Measurements from ENCODE around the gene ERH.

The ERH gene

DNA sequence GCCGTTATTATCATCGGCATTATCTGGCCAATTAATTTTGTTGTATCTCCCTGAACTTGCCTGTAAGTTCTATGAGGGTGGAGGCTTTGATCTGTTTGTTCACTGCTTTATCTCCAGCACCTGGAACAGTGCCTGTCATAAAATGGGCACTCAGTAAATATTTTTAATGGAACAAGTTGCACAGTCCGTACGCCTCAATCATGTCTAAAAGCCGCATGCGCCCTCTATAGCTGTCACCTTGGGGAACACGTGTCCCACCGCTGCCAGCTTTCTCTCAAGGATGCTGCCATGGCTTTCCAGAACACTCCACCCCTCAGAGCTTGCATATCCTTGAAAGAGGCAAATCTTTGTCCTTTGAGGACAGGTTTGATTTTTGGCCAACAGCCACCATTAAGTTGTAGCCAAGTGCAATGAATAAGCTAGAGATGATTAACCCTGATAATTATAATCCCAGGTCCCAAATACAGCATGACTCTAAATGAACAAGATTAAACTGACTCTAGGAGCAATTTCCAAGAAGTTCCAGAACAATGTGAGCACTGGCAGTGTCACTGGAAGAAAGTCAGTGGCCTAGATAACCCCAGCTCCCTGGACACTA, 55.1 kb downstream of the ERH start:
- Histone ChIP-seq H3K4me3 (ENCODE audit: low read depth, low read length) (no peak overlapping the region), H3K36me3 (ENCODE audit: control insufficient read depth, insufficient read depth, low read length) (no peaks in the 10 kb centered on the region), H3K4me1 (ENCODE audit: control insufficient read depth, insufficient read depth, low read length) (peaks cover 8% of the 10 kb centered on the region; the same call in 1 of the 2 replicates), H3K27ac (ENCODE audit: low read depth, low read length) (no peak overlapping the region), H3K9me3 (ENCODE audit: control insufficient read depth, insufficient read depth, low read depth, low read length) (no peaks in the 10 kb centered on the region), H3K9ac (ENCODE audit: low read length) (no peak overlapping the region), H3K27me3 (ENCODE audit: control insufficient read depth, insufficient read depth, low read length) (no peaks in the 10 kb centered on the region; the same call in 1 of the 2 replicates)

DNA sequence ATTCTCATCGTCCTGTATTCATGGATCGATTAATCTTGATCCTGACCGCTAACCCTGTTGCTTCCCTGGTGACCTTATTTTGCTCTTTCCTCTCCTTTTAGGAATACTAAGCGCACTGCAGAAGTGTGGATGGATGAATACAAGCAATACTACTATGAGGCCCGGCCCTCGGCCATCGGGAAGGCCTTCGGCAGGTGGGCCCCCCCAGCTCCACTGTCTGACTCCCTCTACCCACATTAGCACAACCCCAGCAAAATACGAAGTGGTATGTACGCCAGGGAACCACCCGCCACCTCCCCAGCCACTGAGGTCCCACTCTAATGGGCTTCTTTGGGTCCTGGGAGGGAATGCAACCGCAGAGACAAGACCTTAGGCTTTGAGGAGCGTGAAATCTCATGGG, 58.7 kb downstream of the ERH start:
- Histone ChIP-seq H3K9me3 (ENCODE audit: control insufficient read depth, insufficient read depth, low read depth, low read length) (no peaks in the 10 kb centered on the region), H3K4me3 (ENCODE audit: low read depth, low read length) (no peak overlapping the region), H3K4me1 (ENCODE audit: control insufficient read depth, insufficient read depth, low read length) (no peaks in the 10 kb centered on the region; the same call in 1 of the 2 replicates), H3K27ac (ENCODE audit: low read depth, low read length) (no peak overlapping the region), H3K36me3 (ENCODE audit: control insufficient read depth, insufficient read depth, low read length) (no peaks in the 10 kb centered on the region), H3K27me3 (ENCODE audit: control insufficient read depth, insufficient read depth, low read length) (no peaks in the 10 kb centered on the region), H3K9ac (ENCODE audit: low read length) (no peak overlapping the region)

DNA sequence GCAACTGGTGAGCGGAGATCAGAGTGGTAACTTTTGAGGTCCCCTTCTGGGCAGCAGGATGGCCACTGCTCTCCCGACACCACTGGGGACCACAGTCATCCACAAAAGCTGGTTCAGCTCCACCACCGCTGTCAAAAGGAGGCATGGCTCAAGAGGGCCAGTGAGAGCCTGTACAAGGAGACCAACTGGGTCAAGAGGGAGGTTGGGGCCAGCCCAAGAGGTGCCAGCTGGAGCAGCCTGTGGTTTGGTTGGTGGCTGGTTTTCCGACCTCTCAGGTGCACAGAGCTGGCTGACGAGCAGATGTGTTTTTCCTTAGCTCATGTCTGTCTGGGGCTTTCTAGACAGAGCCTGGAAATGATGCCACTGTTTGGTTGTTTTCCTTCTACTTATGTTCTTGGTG, 60.1 kb downstream of the ERH start:
- H3K9ac ChIP-seq (ENCODE audit: low read length): no peak overlapping the region
- H3K4me3 ChIP-seq (ENCODE audit: low read depth, low read length): no peak overlapping the region
- no peaks in the 10 kb centered on the region for H3K36me3 ChIP-seq (ENCODE audit: control insufficient read depth, insufficient read depth, low read length)
- no peaks in the 10 kb centered on the region for H3K9me3 ChIP-seq (ENCODE audit: control insufficient read depth, insufficient read depth, low read depth, low read length)
- no peak overlapping the region for H3K27ac ChIP-seq (ENCODE audit: low read depth, low read length)
- no peaks in the 10 kb centered on the region; the same call in 1 of the 2 replicates for H3K4me1 ChIP-seq (ENCODE audit: control insufficient read depth, insufficient read depth, low read length)
- no peaks in the 10 kb centered on the region for H3K27me3 ChIP-seq (ENCODE audit: control insufficient read depth, insufficient read depth, low read length)

DNA sequence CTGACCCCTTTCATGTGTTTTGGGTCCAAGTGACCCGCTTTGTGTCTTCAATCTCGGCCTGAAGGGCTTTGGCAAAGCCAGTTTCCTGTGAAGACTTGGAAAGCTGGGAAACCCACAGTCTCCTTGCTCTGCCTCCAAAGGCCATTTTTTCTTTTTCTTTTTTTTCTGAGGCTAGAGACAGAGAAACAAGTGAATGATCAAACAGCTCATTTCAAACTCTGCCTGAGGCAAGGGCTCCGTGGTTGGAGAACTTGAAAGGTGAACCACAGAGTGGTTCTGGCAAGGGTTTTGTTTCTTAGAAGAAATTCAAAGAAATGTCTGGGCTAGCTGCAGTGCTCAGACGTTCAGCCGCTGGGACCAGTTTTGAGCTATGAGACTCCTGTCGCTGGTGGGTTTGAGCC, 62.7 kb downstream of the ERH start:
- no peaks in the 10 kb centered on the region; the same call in 1 of the 2 replicates for H3K4me1 ChIP-seq (ENCODE audit: control insufficient read depth, insufficient read depth, low read length)
- H3K27ac ChIP-seq (ENCODE audit: low read depth, low read length): no peak overlapping the region
- H3K27me3 ChIP-seq (ENCODE audit: control insufficient read depth, insufficient read depth, low read length): no peaks in the 10 kb centered on the region
- no peak overlapping the region for H3K4me3 ChIP-seq (ENCODE audit: low read depth, low read length)
- H3K9ac ChIP-seq (ENCODE audit: low read length): no peak overlapping the region
- no peaks in the 10 kb centered on the region for H3K36me3 ChIP-seq (ENCODE audit: control insufficient read depth, insufficient read depth, low read length)
- no peaks in the 10 kb centered on the region for H3K9me3 ChIP-seq (ENCODE audit: control insufficient read depth, insufficient read depth, low read depth, low read length)

DNA sequence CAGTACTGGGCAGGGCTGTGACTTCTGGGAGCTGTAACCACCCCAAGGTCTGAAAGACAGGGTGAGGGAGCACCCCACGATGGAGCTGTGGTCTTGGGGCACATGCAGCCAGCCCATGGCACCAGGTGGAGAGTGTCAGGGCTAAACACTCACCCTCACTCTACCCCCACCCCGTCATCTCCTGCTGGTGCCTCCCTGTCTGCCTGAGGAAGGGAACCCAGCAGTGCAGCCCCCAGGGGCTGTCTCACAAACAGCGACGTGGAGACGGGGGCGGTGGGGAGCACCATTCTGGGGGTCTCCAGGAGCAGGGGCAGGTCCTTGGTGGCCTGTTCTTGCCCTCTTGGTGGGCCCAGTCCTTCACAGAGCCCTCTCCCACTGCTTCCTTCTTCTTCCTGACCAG, 63.5 kb downstream of the ERH start:
- H3K27me3 ChIP-seq (ENCODE audit: control insufficient read depth, insufficient read depth, low read length): no peaks in the 10 kb centered on the region
- H3K4me3 ChIP-seq (ENCODE audit: low read depth, low read length): no peak overlapping the region
- H3K9me3 ChIP-seq (ENCODE audit: control insufficient read depth, insufficient read depth, low read depth, low read length): no peaks in the 10 kb centered on the region
- no peaks in the 10 kb centered on the region; the same call in 1 of the 2 replicates for H3K4me1 ChIP-seq (ENCODE audit: control insufficient read depth, insufficient read depth, low read length)
- H3K36me3 ChIP-seq (ENCODE audit: control insufficient read depth, insufficient read depth, low read length): no peaks in the 10 kb centered on the region
- no peak overlapping the region for H3K27ac ChIP-seq (ENCODE audit: low read depth, low read length)
- H3K9ac ChIP-seq (ENCODE audit: low read length): no peak overlapping the region

DNA sequence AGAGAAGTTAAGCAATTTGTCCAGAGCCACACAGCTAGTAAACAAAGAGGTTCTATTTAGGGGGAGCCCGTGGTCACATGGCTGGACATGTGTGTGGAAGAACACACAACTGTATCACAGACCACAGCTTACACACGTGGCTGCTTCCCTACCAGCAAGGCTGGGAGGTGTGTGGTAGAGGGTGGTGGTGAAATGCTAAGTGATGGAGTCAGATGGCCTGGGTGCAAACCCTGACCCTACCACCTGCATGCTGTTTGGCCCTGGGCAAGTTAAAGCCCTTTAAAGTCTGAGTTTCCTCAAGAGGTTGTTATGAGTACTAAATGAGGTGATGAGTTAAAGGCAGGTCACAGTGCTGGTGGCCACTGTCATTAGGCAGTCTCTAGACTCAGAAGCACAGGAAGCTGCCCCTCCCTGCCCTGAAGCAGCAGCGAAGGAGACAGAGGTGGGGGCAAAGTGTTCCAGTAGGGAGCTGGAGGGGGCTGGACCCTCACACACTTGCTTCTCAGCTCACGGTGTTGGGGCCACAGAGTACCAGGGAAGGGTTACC, 64.2 kb downstream of the ERH start:
- Histone ChIP-seq H3K9ac (ENCODE audit: low read length) (no peak overlapping the region), H3K4me1 (ENCODE audit: control insufficient read depth, insufficient read depth, low read length) (no peaks in the 10 kb centered on the region; the same call in 1 of the 2 replicates), H3K27ac (ENCODE audit: low read depth, low read length) (no peak overlapping the region), H3K27me3 (ENCODE audit: control insufficient read depth, insufficient read depth, low read length) (no peaks in the 10 kb centered on the region), H3K36me3 (ENCODE audit: control insufficient read depth, insufficient read depth, low read length) (no peaks in the 10 kb centered on the region), H3K4me3 (ENCODE audit: low read depth, low read length) (no peak overlapping the region), H3K9me3 (ENCODE audit: control insufficient read depth, insufficient read depth, low read depth, low read length) (no peaks in the 10 kb centered on the region)

DNA sequence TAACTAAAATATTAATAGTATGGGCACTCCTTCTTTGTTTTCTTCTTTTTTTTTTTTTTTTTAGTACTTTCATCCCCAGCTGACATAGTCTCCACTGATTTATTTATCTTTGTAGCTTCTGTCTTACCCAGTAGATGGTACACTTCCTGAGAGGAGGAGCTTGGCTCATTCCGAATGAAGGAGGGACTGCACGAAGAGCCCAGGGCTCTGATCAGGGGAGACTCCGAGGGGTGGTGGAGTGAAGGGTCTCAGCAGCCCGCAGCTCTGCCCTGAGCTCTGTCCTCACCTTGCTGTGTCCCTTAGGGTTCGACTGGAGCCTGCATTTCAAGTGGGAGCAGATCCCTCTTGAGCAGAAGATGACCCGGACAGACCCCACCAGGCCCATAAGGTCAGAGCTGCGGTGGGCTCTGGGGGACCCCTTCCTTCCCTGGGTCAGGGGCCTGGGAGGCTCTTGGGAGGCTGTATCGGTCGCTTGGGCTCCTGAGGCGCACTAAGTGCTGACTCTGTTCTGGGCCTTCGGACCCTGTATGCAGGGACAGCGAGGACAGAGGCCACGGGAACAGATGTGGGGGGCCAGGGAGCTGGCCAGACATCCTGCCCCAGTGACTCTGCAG, 65.2 kb downstream of the ERH start:
- Histone ChIP-seq H3K9me3 (ENCODE audit: control insufficient read depth, insufficient read depth, low read depth, low read length) (no peaks in the 10 kb centered on the region), H3K9ac (ENCODE audit: low read length) (no peak overlapping the region)

DNA sequence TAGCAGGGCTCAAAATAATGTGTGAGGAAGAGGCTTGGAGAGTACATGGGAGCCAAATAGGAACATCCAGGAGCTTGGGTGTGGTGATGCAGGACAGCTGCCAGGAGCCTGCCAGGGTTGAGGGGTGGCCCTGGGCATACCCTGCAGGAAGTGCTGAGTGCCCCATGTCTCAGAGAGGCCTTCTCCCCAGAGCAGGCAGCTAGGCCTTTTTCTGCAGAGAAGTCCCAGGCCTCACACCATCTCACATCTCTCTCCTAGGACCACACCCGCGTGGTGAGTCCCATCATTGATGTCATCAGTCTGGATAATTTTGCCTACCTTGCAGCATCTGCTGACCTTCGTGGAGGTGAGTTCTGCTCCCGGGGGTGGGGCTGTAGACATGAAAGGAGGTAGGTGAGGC, 66.9 kb downstream of the ERH start:
- Histone ChIP-seq H3K36me3 (ENCODE audit: control insufficient read depth, insufficient read depth, low read length) (no peaks in the 10 kb centered on the region), H3K4me1 (ENCODE audit: control insufficient read depth, insufficient read depth, low read length) (no peaks in the 10 kb centered on the region; the same call in 1 of the 2 replicates), H3K9ac (ENCODE audit: low read length) (no peak overlapping the region), H3K4me3 (ENCODE audit: low read depth, low read length) (no peak overlapping the region), H3K27me3 (ENCODE audit: control insufficient read depth, insufficient read depth, low read length) (no peaks in the 10 kb centered on the region), H3K9me3 (ENCODE audit: control insufficient read depth, insufficient read depth, low read depth, low read length) (no peaks in the 10 kb centered on the region), H3K27ac (ENCODE audit: low read depth, low read length) (no peak overlapping the region)

More for the DNA sequence above, 65.2 kb downstream of the ERH start:
- H3K4me3 ChIP-seq (ENCODE audit: low read depth, low read length): no peak overlapping the region
- no peak overlapping the region for H3K27ac ChIP-seq (ENCODE audit: low read depth, low read length)
- H3K27me3 ChIP-seq (ENCODE audit: control insufficient read depth, insufficient read depth, low read length): no peaks in the 10 kb centered on the region
- H3K4me1 ChIP-seq (ENCODE audit: control insufficient read depth, insufficient read depth, low read length): no peaks in the 10 kb centered on the region; the same call in 1 of the 2 replicates
- H3K36me3 ChIP-seq (ENCODE audit: control insufficient read depth, insufficient read depth, low read length): no peaks in the 10 kb centered on the region
